HepG2 (cell line): ENCODE measurements around the gene RAD21L1. TPM values are rescaled to one million over a fixed set of nuclear protein-coding genes. Genes with fewer than 3 reads are reported as not detected.
A peak's percentile ranks its signal among the peaks of the same experiment; 100 is the strongest.

Source experiments
- E2F2 ChIP-seq: sonication (generic); formaldehyde crosslinking; IDR thresholded peaks from 2 replicates; pipeline ENCODE4 v1.4.0; 2020; ENCODE audit warnings: missing genetic modification reagents, borderline replicate concordance
- ETV6 ChIP-seq: sonication (generic); formaldehyde crosslinking; conservative IDR thresholded peaks from 2 replicates; pipeline ENCODE4 v1.4.0; 2020; ENCODE audit warnings: missing genetic modification reagents
- GABPB1 ChIP-seq: IDR thresholded peaks from 2 replicates; pipeline ENCODE4 v1.6.1; 2016; ENCODE audit warnings: mild to moderate bottlenecking, missing genetic modification reagents, moderate library complexity, missing compliant biosample characterization
- GATAD1 ChIP-seq: IDR thresholded peaks from 2 replicates; pipeline ENCODE4 v1.6.1; 2016; ENCODE audit warnings: missing genetic modification reagents, missing compliant biosample characterization
- KDM6A ChIP-seq: IDR thresholded peaks from 2 replicates; pipeline ENCODE4 v1.6.1; 2016; ENCODE audit warnings: low read depth
- MXD4 ChIP-seq: IDR thresholded peaks from 2 replicates; pipeline ENCODE4 v1.6.1; 2016; ENCODE audit warnings: mild to moderate bottlenecking, missing biosample characterization, missing genetic modification reagents
- NFATC3 ChIP-seq: sonication (generic); formaldehyde crosslinking; IDR thresholded peaks from 2 replicates; pipeline ENCODE4 v1.5.1; 2020; ENCODE audit warnings: mild to moderate bottlenecking, missing genetic modification reagents
- NR2C2 ChIP-seq: sonication (generic); formaldehyde crosslinking; IDR thresholded peaks from 2 replicates; pipeline ENCODE4 v1.4.0; 2020; ENCODE audit warnings: missing genetic modification reagents, mild to moderate bottlenecking, moderate library complexity, borderline replicate concordance
- PPARG ChIP-seq: conservative IDR thresholded peaks from 2 replicates; pipeline ENCODE4 v1.6.1; 2016; ENCODE audit warnings: missing biosample characterization, missing genetic modification reagents
- RFXANK ChIP-seq: IDR thresholded peaks from 2 replicates; pipeline ENCODE4 v1.6.1; 2016
- SNRNP70 ChIP-seq: fragments of 200-400 bp; formaldehyde crosslinking; IDR thresholded peaks from 2 replicates; pipeline ENCODE4 v1.6.1; 2017; ENCODE audit warnings: mild to moderate bottlenecking, low read depth, low read length, moderate library complexity
- ZBTB7B ChIP-seq: sonication (generic); formaldehyde crosslinking; IDR thresholded peaks from 2 replicates; pipeline ENCODE4 v1.4.0; 2020; ENCODE audit warnings: missing genetic modification reagents
- ZC3H13 ChIP-seq: sonication (generic); formaldehyde crosslinking; IDR thresholded peaks from 2 replicates; pipeline ENCODE4 v1.8.1; 2023; ENCODE audit warnings: mild to moderate bottlenecking, missing genetic modification reagents, moderate library complexity
- ZKSCAN8 ChIP-seq: IDR thresholded peaks from 2 replicates; pipeline ENCODE4 v1.6.1; 2016; ENCODE audit warnings: borderline replicate concordance, missing genetic modification reagents, missing compliant biosample characterization
- ZNF264 ChIP-seq: sonication (generic); formaldehyde crosslinking; IDR thresholded peaks from 2 replicates; pipeline ENCODE4 v1.4.0; 2020; ENCODE audit warnings: missing genetic modification reagents
- ZNF839 ChIP-seq: sonication (generic); formaldehyde crosslinking; IDR thresholded peaks from 2 replicates; pipeline ENCODE4 v1.4.0; 2020; ENCODE audit warnings: missing genetic modification reagents, mild to moderate bottlenecking, borderline replicate concordance
- polyA plus RNA-seq, 8 experiments: library from polyadenylated mRNA; depleted of rRNA in 3 of 8; stranded (reverse) in 7 of 8; unstranded in 1 of 8; fragments of >200 nt; fragmentation: Illumina TruSeq in 4 of 8; extraction: Trizol in 4 of 8; gene quantifications; 2 replicates each; pipeline versions ENCODE4 v1.2.1 to v1.2.3, GENCODE V29; 2011 to 2016; ENCODE audit warnings: low read depth in 4 of 8, missing spikeins in 1 of 8, mixed read lengths in 1 of 8; ENCODE audit not compliant: insufficient read depth in 1 of 8
- total RNA-seq, 5 experiments: library from RNA; depleted of rRNA; stranded (reverse); fragments of >200 nt; fragmentation: Illumina TruSeq; extraction: Trizol; gene quantifications; 2 replicates each; pipeline ENCODE4 v1.2.3, GENCODE V29; 2016; ENCODE audit warnings: low read depth in 1 of 5
- TF ChIP-seq, protein P1 (sequence below): sonication (generic); formaldehyde crosslinking; IDR thresholded peaks from 2 replicates; pipeline ENCODE4 v1.4.0; 2020; ENCODE audit warnings: mild to moderate bottlenecking, missing genetic modification reagents, borderline replicate concordance
- TF ChIP-seq, protein P2 (sequence below): sonication (generic); formaldehyde crosslinking; IDR thresholded peaks from 2 replicates; pipeline ENCODE4 v1.4.0; 2020; ENCODE audit warnings: missing genetic modification reagents, borderline replicate concordance
- TF ChIP-seq, protein P3 (sequence below): sonication (generic); formaldehyde crosslinking; IDR thresholded peaks from 2 replicates; pipeline ENCODE4 v1.4.0; 2020; ENCODE audit warnings: missing genetic modification reagents, borderline replicate concordance

The RAD21L1 gene
- total and polyA plus RNA-seq, 2 of the 13 experiments (the other 11 are each of a cell fraction or from before 2014, with no cell fraction given) = not detected

DNA sequence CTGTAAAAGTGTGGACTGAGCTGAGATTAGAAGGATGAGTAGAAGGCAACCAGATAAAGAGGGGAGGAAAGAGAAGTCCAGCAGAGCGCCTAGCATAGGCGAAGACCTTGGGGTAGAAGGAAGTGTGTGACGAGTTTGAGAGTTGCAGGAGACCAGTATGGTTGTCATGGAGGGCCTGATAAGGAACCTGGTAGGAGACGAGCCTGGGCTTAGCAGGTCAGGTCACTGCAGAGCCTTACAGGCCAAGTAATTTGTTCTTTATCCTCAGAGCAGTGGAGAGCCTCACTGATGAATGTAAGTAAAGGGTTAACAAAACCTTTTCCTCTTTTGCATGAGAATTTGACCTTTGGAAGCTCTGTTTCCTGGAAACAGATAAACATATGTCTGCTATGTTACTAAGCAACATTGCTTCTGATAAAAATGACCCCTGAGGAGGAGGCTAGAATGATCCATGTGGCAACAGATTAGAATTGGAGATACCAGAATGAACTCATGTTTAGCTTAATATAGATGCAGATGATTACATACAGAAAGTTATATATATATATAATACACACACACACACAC, 38.2 kb upstream of the RAD21L1 start (continued):
- TF ChIP-seq, protein P1, sequence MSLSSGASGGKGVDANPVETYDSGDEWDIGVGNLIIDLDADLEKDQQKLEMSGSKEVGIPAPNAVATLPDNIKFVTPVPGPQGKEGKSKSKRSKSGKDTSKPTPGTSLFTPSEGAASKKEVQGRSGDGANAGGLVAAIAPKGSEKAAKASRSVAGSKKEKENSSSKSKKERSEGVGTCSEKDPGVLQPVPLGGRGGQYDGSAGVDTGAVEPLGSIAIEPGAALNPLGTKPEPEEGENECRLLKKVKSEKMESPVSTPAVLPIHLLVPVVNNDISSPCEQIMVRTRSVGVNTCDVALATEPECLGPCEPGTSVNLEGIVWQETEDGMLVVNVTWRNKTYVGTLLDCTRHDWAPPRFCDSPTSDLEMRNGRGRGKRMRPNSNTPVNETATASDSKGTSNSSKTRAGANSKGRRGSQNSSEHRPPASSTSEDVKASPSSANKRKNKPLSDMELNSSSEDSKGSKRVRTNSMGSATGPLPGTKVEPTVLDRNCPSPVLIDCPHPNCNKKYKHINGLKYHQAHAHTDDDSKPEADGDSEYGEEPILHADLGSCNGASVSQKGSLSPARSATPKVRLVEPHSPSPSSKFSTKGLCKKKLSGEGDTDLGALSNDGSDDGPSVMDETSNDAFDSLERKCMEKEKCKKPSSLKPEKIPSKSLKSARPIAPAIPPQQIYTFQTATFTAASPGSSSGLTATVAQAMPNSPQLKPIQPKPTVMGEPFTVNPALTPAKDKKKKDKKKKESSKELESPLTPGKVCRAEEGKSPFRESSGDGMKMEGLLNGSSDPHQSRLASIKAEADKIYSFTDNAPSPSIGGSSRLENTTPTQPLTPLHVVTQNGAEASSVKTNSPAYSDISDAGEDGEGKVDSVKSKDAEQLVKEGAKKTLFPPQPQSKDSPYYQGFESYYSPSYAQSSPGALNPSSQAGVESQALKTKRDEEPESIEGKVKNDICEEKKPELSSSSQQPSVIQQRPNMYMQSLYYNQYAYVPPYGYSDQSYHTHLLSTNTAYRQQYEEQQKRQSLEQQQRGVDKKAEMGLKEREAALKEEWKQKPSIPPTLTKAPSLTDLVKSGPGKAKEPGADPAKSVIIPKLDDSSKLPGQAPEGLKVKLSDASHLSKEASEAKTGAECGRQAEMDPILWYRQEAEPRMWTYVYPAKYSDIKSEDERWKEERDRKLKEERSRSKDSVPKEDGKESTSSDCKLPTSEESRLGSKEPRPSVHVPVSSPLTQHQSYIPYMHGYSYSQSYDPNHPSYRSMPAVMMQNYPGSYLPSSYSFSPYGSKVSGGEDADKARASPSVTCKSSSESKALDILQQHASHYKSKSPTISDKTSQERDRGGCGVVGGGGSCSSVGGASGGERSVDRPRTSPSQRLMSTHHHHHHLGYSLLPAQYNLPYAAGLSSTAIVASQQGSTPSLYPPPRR = 0 out of 2 replicates have a peak, but pooled peaks have one; percentile 12
- TF ChIP-seq, protein P2, sequence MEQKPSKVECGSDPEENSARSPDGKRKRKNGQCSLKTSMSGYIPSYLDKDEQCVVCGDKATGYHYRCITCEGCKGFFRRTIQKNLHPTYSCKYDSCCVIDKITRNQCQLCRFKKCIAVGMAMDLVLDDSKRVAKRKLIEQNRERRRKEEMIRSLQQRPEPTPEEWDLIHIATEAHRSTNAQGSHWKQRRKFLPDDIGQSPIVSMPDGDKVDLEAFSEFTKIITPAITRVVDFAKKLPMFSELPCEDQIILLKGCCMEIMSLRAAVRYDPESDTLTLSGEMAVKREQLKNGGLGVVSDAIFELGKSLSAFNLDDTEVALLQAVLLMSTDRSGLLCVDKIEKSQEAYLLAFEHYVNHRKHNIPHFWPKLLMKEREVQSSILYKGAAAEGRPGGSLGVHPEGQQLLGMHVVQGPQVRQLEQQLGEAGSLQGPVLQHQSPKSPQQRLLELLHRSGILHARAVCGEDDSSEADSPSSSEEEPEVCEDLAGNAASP (CRISPR knock-in tag) = 0 out of 2 replicates have a peak, but pooled peaks have one; percentile 50
- TF ChIP-seq ETV6 (CRISPR knock-in tag) (0 out of 2 replicates have a peak, but pooled peaks have one; percentile 48), PPARG (CRISPR knock-in tag) (peak; percentile 73), GABPB1 (no peak; the same call in 1 of the 2 replicates), ZKSCAN8 (CRISPR knock-in tag) (no peak), NR2C2 (0 out of 2 replicates have a peak, but pooled peaks have one; percentile 43), GATAD1 (0 out of 2 replicates have a peak, but pooled peaks have one; percentile 21), MXD4 (peak; percentile 68; the same call in 1 of the 2 replicates), ZBTB7B (CRISPR knock-in tag) (0 out of 2 replicates have a peak, but pooled peaks have one; percentile 35), E2F2 (CRISPR knock-in tag) (no peak), ZNF264 (CRISPR knock-in tag) (no peak), RFXANK (no peak), NFATC3 (CRISPR knock-in tag) (no peak), ZNF839 (no peak), ZC3H13 (CRISPR knock-in tag) (no peak), KDM6A (CRISPR knock-in tag) (peak; percentile 48; the same call in 1 of the 2 replicates), SNRNP70 (no peak)
- TF ChIP-seq, protein P3, sequence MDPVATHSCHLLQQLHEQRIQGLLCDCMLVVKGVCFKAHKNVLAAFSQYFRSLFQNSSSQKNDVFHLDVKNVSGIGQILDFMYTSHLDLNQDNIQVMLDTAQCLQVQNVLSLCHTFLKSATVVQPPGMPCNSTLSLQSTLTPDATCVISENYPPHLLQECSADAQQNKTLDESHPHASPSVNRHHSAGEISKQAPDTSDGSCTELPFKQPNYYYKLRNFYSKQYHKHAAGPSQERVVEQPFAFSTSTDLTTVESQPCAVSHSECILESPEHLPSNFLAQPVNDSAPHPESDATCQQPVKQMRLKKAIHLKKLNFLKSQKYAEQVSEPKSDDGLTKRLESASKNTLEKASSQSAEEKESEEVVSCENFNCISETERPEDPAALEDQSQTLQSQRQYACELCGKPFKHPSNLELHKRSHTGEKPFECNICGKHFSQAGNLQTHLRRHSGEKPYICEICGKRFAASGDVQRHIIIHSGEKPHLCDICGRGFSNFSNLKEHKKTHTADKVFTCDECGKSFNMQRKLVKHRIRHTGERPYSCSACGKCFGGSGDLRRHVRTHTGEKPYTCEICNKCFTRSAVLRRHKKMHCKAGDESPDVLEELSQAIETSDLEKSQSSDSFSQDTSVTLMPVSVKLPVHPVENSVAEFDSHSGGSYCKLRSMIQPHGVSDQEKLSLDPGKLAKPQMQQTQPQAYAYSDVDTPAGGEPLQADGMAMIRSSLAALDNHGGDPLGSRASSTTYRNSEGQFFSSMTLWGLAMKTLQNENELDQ (CRISPR knock-in tag) = no peak
